Heart left ventricle (tissue), 13 donors: ENCODE measurements around the gene NHERF1.

Source experiments
- POLR2A ChIP-seq, 2 donors: fragments of 450-650 bp; IDR thresholded peaks; one replicate each; pipeline ENCODE4 v1.6.1; 2017; ENCODE audit warnings: antibody characterized with exemption in 2 of 2, mild to moderate bottlenecking in 2 of 2, moderate library complexity in 2 of 2
- TF ChIP-seq, protein P1 (sequence below), 12 donors: fragments of 200-600 bp; sonication (generic) in 4 of 12; IDR thresholded peaks; one replicate each; pipeline versions ENCODE4 v1.5.0 to v1.8.0; 2018 to 2022; ENCODE audit warnings: antibody characterized with exemption in 12 of 12, mild to moderate bottlenecking in 5 of 12
- donor health status: ischemic (EF 13 %, LVEDD 7.1; RV severe dilation, severe dysfunction).
- donor health status: DM: no; HTN: yes; CAD: no.
- donor health status: DM: no; HTN: no; CAD: no.
- donor health status: ischemic (EF 25% LVEDD 6.9; RV normal size, moderate dysfunction).
- donor health status: ischemic (EF 25% LVEDD 5.7; RV mildly dilated, moderate dysfunction).
- donor health status: ischemic (EF 35%, LVEDD 5.7; RV mildly dilated, moderate dysfunction).
- donor health status: nonischemic (EF 11% LVEDD 7.7; RV severe dilation, severe dysfunction).
- donor health status: DM: yes; HTN: yes; CAD: no.
- donor health status: PGD.
- donor health status: ischemic (EF 29% LVEDD 5.4; RV normal size, mild dysfunction).
- donor health status: nonischemic (EF 23%, LVEDD 6.1; RV moderate dilation, normal function).

DNA sequence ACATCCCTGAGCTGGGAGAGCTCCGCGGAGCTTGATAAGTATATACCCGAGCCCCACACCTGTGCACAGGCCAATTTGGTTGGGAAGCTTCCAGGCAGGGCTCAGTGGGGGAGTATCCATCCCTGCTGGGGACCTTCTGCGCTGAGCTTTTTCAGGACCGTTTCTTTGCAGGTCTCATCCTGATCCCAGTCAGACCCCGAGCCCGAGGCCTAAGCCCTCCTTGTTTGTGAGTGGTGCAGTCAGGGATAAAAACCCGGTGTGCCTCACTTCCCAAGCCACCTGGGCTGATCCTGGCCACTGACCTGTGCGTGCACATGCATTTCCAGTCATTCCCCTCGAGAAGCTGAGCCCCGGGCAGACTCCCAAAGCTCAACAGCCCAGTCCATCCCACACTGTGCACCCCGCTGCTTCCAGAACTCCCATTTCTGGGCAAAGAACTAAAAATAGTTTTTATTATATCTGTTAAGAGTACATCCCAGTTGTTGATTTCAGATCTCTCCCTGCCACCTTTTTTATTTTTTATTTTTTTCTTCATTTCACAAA, 55.0 kb downstream of the NHERF1 start:
- TF ChIP-seq, protein P1, sequence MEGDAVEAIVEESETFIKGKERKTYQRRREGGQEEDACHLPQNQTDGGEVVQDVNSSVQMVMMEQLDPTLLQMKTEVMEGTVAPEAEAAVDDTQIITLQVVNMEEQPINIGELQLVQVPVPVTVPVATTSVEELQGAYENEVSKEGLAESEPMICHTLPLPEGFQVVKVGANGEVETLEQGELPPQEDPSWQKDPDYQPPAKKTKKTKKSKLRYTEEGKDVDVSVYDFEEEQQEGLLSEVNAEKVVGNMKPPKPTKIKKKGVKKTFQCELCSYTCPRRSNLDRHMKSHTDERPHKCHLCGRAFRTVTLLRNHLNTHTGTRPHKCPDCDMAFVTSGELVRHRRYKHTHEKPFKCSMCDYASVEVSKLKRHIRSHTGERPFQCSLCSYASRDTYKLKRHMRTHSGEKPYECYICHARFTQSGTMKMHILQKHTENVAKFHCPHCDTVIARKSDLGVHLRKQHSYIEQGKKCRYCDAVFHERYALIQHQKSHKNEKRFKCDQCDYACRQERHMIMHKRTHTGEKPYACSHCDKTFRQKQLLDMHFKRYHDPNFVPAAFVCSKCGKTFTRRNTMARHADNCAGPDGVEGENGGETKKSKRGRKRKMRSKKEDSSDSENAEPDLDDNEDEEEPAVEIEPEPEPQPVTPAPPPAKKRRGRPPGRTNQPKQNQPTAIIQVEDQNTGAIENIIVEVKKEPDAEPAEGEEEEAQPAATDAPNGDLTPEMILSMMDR (IDR thresholded peaks at IDR 0.05): no peak
- TF ChIP-seq POLR2A (IDR thresholded peaks at IDR 0.05): no peak
